ENCODE measurements around the gene TP53I11.

TP53I11 gene

DNA sequence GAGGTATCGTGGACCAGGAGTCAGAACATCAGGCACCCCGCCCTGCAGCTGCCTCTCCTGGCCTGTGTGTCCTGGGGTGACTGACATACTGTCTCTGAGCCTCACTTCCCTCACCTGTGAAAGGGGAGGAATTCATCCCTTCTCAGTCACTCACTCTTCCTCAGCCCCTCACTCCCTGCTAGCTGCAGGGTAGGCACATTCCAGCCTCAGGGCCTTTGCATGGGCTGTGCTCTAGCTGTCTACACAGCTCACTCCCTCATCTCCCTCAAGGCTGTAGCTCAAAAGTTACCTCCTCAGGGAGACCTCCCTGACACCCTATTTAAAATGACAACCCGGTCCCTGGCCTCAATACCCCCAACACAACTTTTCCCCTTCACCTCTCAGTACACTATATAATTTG lies 2.5 kb downstream of the TP53I11 start:
- H4K20me1 ChIP-seq (ENCODE audit: insufficient read depth, low read length): no peaks in the 10 kb centered on the region
- 0 out of 2 replicates have a peak, but pooled peaks cover 4% of the 10 kb centered on the region for H3K4me1 ChIP-seq (ENCODE audit: low read length)
- H3K9ac ChIP-seq (ENCODE audit: low read length): no peak overlapping the region
- no peak overlapping the region for H2AFZ ChIP-seq (ENCODE audit: low read length)
- no peaks in the 10 kb centered on the region for H3F3A ChIP-seq (ENCODE audit: insufficient read depth, low read length)
- no peaks in the 10 kb centered on the region for H3K36me3 ChIP-seq (replicated peaks; ENCODE audit: insufficient read depth, low read length)
- no peaks in the 10 kb centered on the region for H3K27me3 ChIP-seq (replicated peaks; ENCODE audit: insufficient read depth, low read length)
- TF ChIP-seq EZH2 (optimal IDR thresholded peaks at IDR 0.05; ENCODE audit: low read depth, low read length) (no peak), EZH2phosphoT487 (IDR thresholded peaks at IDR 0.05; ENCODE audit: low read length) (no peak), CTCF (IDR thresholded peaks at IDR 0.05; ENCODE audit: low read length) (no peak)
- H3K27ac ChIP-seq (ENCODE audit: low read length): no peak overlapping the region
- no peaks in the 10 kb centered on the region for H3K9me2 ChIP-seq (replicated peaks; ENCODE audit: insufficient read depth, low read length)
- 0 out of 2 replicates have a peak, but pooled peaks cover 4% of the 10 kb centered on the region for H3K79me2 ChIP-seq (ENCODE audit: low read length)
- DNase-seq: no peak
- no peaks in the 10 kb centered on the region for H3K9me3 ChIP-seq (replicated peaks; ENCODE audit: insufficient read depth, low read length)
- H3K4me3 ChIP-seq (ENCODE audit: low read length): no peak overlapping the region
- no peak overlapping the region for H3K4me2 ChIP-seq (ENCODE audit: low read depth, low read length)

DNA sequence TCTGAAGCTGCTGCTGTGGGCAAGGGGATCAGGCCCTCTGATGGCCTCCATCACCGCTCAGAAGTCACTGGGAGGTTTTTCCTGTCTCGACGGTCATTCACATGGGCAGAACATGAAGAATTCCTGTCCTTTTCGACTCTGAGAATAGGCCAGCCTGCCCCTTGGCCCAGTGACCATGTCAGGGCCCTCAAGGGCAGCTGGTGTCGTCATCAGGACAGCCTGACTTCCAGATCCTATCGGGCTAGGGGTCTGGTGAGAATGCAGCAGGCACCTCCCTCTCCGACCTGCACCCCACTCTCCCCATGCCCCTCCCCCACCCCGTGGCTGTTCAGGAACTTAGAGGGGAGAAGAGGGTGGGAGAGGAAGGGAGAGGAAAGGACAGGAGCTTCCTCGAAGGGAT lies 3.6 kb downstream of the TP53I11 start:
- Histone ChIP-seq H3K4me3 (ENCODE audit: low read length) (no peak overlapping the region), H2AFZ (ENCODE audit: low read length) (no peak overlapping the region), H3K9me3 (replicated peaks; ENCODE audit: insufficient read depth, low read length) (no peaks in the 10 kb centered on the region), H3K36me3 (replicated peaks; ENCODE audit: insufficient read depth, low read length) (no peaks in the 10 kb centered on the region), H3K27ac (ENCODE audit: low read length) (no peak overlapping the region), H3K4me2 (ENCODE audit: low read depth, low read length) (no peak overlapping the region), H4K20me1 (ENCODE audit: insufficient read depth, low read length) (no peaks in the 10 kb centered on the region), H3K4me1 (ENCODE audit: low read length) (0 out of 2 replicates have a peak, but pooled peaks cover 9% of the 10 kb centered on the region), H3K9me2 (replicated peaks; ENCODE audit: insufficient read depth, low read length) (no peaks in the 10 kb centered on the region), H3F3A (ENCODE audit: insufficient read depth, low read length) (no peaks in the 10 kb centered on the region), H3K79me2 (ENCODE audit: low read length) (0 out of 2 replicates have a peak, but pooled peaks cover 4% of the 10 kb centered on the region), H3K9ac (ENCODE audit: low read length) (no peak overlapping the region), H3K27me3 (replicated peaks; ENCODE audit: insufficient read depth, low read length) (no peaks in the 10 kb centered on the region)
- DNase-seq: no peak
- TF ChIP-seq EZH2phosphoT487 (IDR thresholded peaks at IDR 0.05; ENCODE audit: low read length) (no peak), CTCF (IDR thresholded peaks at IDR 0.05; ENCODE audit: low read length) (no peak), EZH2 (optimal IDR thresholded peaks at IDR 0.05; ENCODE audit: low read depth, low read length) (no peak)

GRCh38 chr11:44946263-44946662 lies 4.4 kb downstream of the TP53I11 start:
- no peak overlapping the region for H3K4me2 ChIP-seq (ENCODE audit: low read depth, low read length)
- TF ChIP-seq CTCF (IDR thresholded peaks at IDR 0.05; ENCODE audit: low read length) (no peak), EZH2 (optimal IDR thresholded peaks at IDR 0.05; ENCODE audit: low read depth, low read length) (no peak), EZH2phosphoT487 (IDR thresholded peaks at IDR 0.05; ENCODE audit: low read length) (no peak)
- H3K27me3 ChIP-seq (replicated peaks; ENCODE audit: insufficient read depth, low read length): no peaks in the 10 kb centered on the region
- 0 out of 2 replicates have a peak, but pooled peaks cover 9% of the 10 kb centered on the region for H3K4me1 ChIP-seq (ENCODE audit: low read length)
- no peak for DNase-seq
- no peaks in the 10 kb centered on the region for H4K20me1 ChIP-seq (ENCODE audit: insufficient read depth, low read length)
- no peak overlapping the region for H2AFZ ChIP-seq (ENCODE audit: low read length)
- H3K9me3 ChIP-seq (replicated peaks; ENCODE audit: insufficient read depth, low read length): no peaks in the 10 kb centered on the region
- H3K4me3 ChIP-seq (ENCODE audit: low read length): no peak overlapping the region
- no peaks in the 10 kb centered on the region for H3K36me3 ChIP-seq (replicated peaks; ENCODE audit: insufficient read depth, low read length)
- 0 out of 2 replicates have a peak, but pooled peaks cover 4% of the 10 kb centered on the region for H3K79me2 ChIP-seq (ENCODE audit: low read length)
- no peak overlapping the region for H3K9ac ChIP-seq (ENCODE audit: low read length)
- H3K27ac ChIP-seq (ENCODE audit: low read length): no peak overlapping the region
- no peaks in the 10 kb centered on the region for H3K9me2 ChIP-seq (replicated peaks; ENCODE audit: insufficient read depth, low read length)
- no peaks in the 10 kb centered on the region for H3F3A ChIP-seq (ENCODE audit: insufficient read depth, low read length)
